Measurements from ENCODE around the gene ADGRB2.

DNA sequence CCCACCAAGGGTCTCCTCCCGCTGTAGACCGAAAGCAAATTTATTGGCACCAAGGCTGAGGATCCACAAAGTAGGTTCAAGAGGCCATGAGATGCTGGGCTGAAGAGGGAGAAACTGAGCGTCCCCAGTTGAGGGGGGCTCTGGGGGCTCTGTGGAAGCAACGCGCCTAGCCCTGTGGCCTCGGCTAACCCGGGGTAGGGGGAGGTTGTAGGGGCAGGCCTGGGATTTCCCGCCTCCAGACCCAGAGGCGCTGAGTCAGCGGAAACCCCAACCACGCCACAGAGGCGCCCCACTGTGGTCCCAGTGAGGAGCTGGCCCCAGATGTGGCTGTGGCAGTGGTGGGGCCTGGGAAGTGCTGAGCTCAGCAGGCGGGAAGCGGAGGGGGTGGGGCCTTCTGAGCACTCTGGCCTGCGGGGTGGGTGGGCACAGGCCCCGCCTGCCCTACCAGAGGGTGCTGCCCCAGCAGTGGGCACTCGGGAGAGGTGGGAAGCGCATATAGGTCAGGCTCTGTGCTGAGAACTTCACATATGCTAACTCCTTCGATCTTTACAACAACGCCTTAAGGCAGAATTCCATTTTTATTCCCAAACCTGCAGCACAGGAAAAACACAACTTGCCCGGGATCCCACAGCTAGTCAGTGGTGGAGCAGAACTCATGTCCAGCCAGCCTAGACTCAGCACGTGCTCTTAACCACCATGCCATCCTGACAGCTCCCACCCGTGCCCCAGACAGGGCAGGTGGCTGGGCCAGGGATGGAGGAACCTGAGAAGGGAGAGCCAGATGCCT is 58.9 kb downstream of the ADGRB2 start:
- TF ChIP-seq, protein P1, sequence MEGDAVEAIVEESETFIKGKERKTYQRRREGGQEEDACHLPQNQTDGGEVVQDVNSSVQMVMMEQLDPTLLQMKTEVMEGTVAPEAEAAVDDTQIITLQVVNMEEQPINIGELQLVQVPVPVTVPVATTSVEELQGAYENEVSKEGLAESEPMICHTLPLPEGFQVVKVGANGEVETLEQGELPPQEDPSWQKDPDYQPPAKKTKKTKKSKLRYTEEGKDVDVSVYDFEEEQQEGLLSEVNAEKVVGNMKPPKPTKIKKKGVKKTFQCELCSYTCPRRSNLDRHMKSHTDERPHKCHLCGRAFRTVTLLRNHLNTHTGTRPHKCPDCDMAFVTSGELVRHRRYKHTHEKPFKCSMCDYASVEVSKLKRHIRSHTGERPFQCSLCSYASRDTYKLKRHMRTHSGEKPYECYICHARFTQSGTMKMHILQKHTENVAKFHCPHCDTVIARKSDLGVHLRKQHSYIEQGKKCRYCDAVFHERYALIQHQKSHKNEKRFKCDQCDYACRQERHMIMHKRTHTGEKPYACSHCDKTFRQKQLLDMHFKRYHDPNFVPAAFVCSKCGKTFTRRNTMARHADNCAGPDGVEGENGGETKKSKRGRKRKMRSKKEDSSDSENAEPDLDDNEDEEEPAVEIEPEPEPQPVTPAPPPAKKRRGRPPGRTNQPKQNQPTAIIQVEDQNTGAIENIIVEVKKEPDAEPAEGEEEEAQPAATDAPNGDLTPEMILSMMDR (IDR thresholded peaks at IDR 0.05), result peak; percentile 14 to 49 (median 38)
- no peak for TF ChIP-seq POLR2A (IDR thresholded peaks at IDR 0.05)
